ENCODE measurements around the gene RNF180. TPM values are rescaled to one million over a fixed set of nuclear protein-coding genes. Genes with fewer than 3 reads are reported as not detected.

The RNF180 gene
- total and polyA plus RNA-seq, 4 donors = 1.4 to 24.4 (median 6.3) TPM

GRCh38 chr5:64147379-64147778 lies 18.3 kb upstream of the RNF180 start:
- WGBS, 2 donors = 65 to 88% methylated on average over 2 of the region's 2 CpGs
- H3K27me3 ChIP-seq (ENCODE audit: control insufficient read depth in 3 of 3, insufficient read depth in 3 of 3, low read length in 2 of 3) = no peaks in the 10 kb centered on the region
- H3K9ac ChIP-seq (ENCODE audit: insufficient read depth in 1 of 2, low read length in 2 of 2) = no peak overlapping the region
- peaks cover 0 to 5% (median 0%) of the 10 kb centered on the region in 4 donors for H3K9me3 ChIP-seq (ENCODE audit: control insufficient read depth in 4 of 4, insufficient read depth in 3 of 4, low read length in 3 of 4)
- TF ChIP-seq CTCF (IDR thresholded peaks at IDR 0.05; ENCODE audit: control extremely low read depth, extremely low read depth) = no peak
- no peak overlapping the region for H3K27ac ChIP-seq (ENCODE audit: low read depth in 1 of 2, low read length in 1 of 2)
- H3K4me3 ChIP-seq = no peak overlapping the region
- DNase-seq = peak in 1 of 3 donors; percentile 21
- H3K36me3 ChIP-seq (ENCODE audit: control insufficient read depth in 4 of 4, insufficient read depth in 4 of 4, low read length in 4 of 4) = no peaks in the 10 kb centered on the region
- peaks cover 0 to 37% (median 9%) of the 10 kb centered on the region in 5 donors for H3K4me1 ChIP-seq (ENCODE audit: control insufficient read depth in 5 of 5, insufficient read depth in 5 of 5, low read length in 5 of 5)
- no peak for ATAC-seq (ENCODE audit: insufficient read depth, low FRiP score)

GRCh38 chr5:64147849-64148441 lies 17.7 kb upstream of the RNF180 start:
- ATAC-seq (ENCODE audit: insufficient read depth, low FRiP score) (peak; percentile 63), DNase-seq (peak; percentile 77 to 89 (median 79))
- 18 to 28% methylated on average over 7 of the region's 7 CpGs for WGBS, 2 donors
- Histone ChIP-seq H3K27me3 (ENCODE audit: control insufficient read depth in 3 of 3, insufficient read depth in 3 of 3, low read length in 2 of 3) (no peaks in the 10 kb centered on the region), H3K4me3 (no peak overlapping the region), H3K27ac (ENCODE audit: low read depth in 1 of 2, low read length in 1 of 2) (no peak overlapping the region), H3K9ac (ENCODE audit: insufficient read depth in 1 of 2, low read length in 2 of 2) (no peak overlapping the region), H3K36me3 (ENCODE audit: control insufficient read depth in 4 of 4, insufficient read depth in 4 of 4, low read length in 4 of 4) (no peaks in the 10 kb centered on the region), H3K9me3 (ENCODE audit: control insufficient read depth in 4 of 4, insufficient read depth in 3 of 4, low read length in 3 of 4) (peaks cover 0 to 5% (median 0%) of the 10 kb centered on the region in 4 donors), H3K4me1 (ENCODE audit: control insufficient read depth in 5 of 5, insufficient read depth in 5 of 5, low read length in 5 of 5) (peaks cover 0 to 37% (median 9%) of the 10 kb centered on the region in 5 donors)
- peak; percentile 41 for TF ChIP-seq CTCF (IDR thresholded peaks at IDR 0.05; ENCODE audit: control extremely low read depth, extremely low read depth)

GRCh38 chr5:64149268-64149667 lies 16.4 kb upstream of the RNF180 start:
- peaks cover 0 to 29% (median 9%) of the 10 kb centered on the region in 5 donors for H3K4me1 ChIP-seq (ENCODE audit: control insufficient read depth in 5 of 5, insufficient read depth in 5 of 5, low read length in 5 of 5)
- DNase-seq (peak in 1 of 3 donors; percentile 35), ATAC-seq (ENCODE audit: insufficient read depth, low FRiP score) (no peak)
- H3K4me3 ChIP-seq = no peak overlapping the region
- no peaks in the 10 kb centered on the region for H3K36me3 ChIP-seq (ENCODE audit: control insufficient read depth in 4 of 4, insufficient read depth in 4 of 4, low read length in 4 of 4)
- H3K27ac ChIP-seq (ENCODE audit: low read depth in 1 of 2, low read length in 1 of 2) = no peak overlapping the region
- no peak for TF ChIP-seq CTCF (IDR thresholded peaks at IDR 0.05; ENCODE audit: control extremely low read depth, extremely low read depth)
- no peak overlapping the region for H3K9ac ChIP-seq (ENCODE audit: insufficient read depth in 1 of 2, low read length in 2 of 2)
- peaks cover 0 to 12% (median 2%) of the 10 kb centered on the region in 4 donors for H3K9me3 ChIP-seq (ENCODE audit: control insufficient read depth in 4 of 4, insufficient read depth in 3 of 4, low read length in 3 of 4)
- H3K27me3 ChIP-seq (ENCODE audit: control insufficient read depth in 3 of 3, insufficient read depth in 3 of 3, low read length in 2 of 3) = no peaks in the 10 kb centered on the region

Data from lung (tissue), 12 donors.